Keratinocyte (primary cell): ENCODE data around the gene ETFB. TPM values are rescaled to one million over a fixed set of nuclear protein-coding genes. Genes with fewer than 3 reads are reported as not detected.

Source experiments
- DNase-seq: peaks from one replicate; pipeline ENCODE4 v3.0.0-alpha.2; 2011; ENCODE audit warnings: low read depth, missing footprints, low spot score
- FAIRE-seq: peaks from 2 replicates; lab custom pipeline; 2011; peaks lifted over from hg19 to GRCh38; lab: Jason Lieb, UNC
- H2AFZ ChIP-seq: 2 replicates; pipeline ENCODE4 v1.6.0; 2012; ENCODE audit warnings: low read length, control low read depth, inconsistent platforms; ENCODE audit not compliant: control insufficient read depth
- H3K27ac ChIP-seq: 2 replicates; pipeline ENCODE4 v1.5.1; 2011; ENCODE audit warnings: low read length; ENCODE audit not compliant: control insufficient read depth, insufficient read depth
- H3K27me3 ChIP-seq: 3 replicates; pipeline ENCODE4 v1.6.0; 2011; ENCODE audit warnings: low read length; ENCODE audit not compliant: control insufficient read depth, insufficient read depth; ENCODE audit errors: extremely low read depth
- H3K36me3 ChIP-seq, 2 experiments: 2 replicates in 1 of 2; 3 replicates in 1 of 2; pipeline ENCODE4 v1.5.1; 2011; ENCODE audit warnings: low read length in 2 of 2, mild to moderate bottlenecking in 1 of 2; ENCODE audit not compliant: control insufficient read depth in 2 of 2, insufficient read depth in 2 of 2; ENCODE audit errors: extremely low read depth in 1 of 2
- H3K4me1 ChIP-seq: 3 replicates; pipeline ENCODE4 v1.5.1; 2011; ENCODE audit warnings: low read length; ENCODE audit not compliant: control insufficient read depth, insufficient read depth; ENCODE audit errors: extremely low read depth
- H3K4me2 ChIP-seq: 3 replicates; pipeline ENCODE4 v1.6.0; 2011; ENCODE audit warnings: low read depth, low read length; ENCODE audit not compliant: control insufficient read depth, insufficient read depth; ENCODE audit errors: extremely low read depth
- H3K4me3 ChIP-seq, 3 experiments: fragments of 200-600 bp in 1 of 3; sonication (generic) in 1 of 3; 2 replicates in 2 of 3; 3 replicates in 1 of 3; pipeline ENCODE4 v1.5.1; 2011 to 2016; ENCODE audit warnings: low read length in 3 of 3, mild to moderate bottlenecking in 3 of 3, control low read depth in 2 of 3, inconsistent platforms in 1 of 3, low read depth in 1 of 3, mixed read lengths in 1 of 3, mixed run types in 1 of 3, moderate library complexity in 1 of 3; ENCODE audit not compliant: control insufficient read depth in 2 of 3, insufficient read depth in 2 of 3; ENCODE audit errors: extremely low read depth in 1 of 3
- H3K79me2 ChIP-seq: 2 replicates; pipeline ENCODE4 v1.6.0; 2012; ENCODE audit warnings: low read length; ENCODE audit not compliant: control insufficient read depth, insufficient read depth
- H3K9ac ChIP-seq: 3 replicates; pipeline ENCODE4 v1.6.0; 2011; ENCODE audit warnings: low read length; ENCODE audit not compliant: control insufficient read depth, insufficient read depth; ENCODE audit errors: extremely low read depth
- H3K9me1 ChIP-seq: 3 replicates; pipeline ENCODE4 v1.6.0; 2011; ENCODE audit warnings: low read length; ENCODE audit not compliant: control insufficient read depth, insufficient read depth; ENCODE audit errors: extremely low read depth
- H3K9me3 ChIP-seq: 2 replicates; pipeline ENCODE4 v1.5.1; 2012; ENCODE audit warnings: low read depth, low read length; ENCODE audit not compliant: control insufficient read depth
- H4K20me1 ChIP-seq: 3 replicates; pipeline ENCODE4 v1.6.0; 2011; ENCODE audit warnings: low read length; ENCODE audit not compliant: control insufficient read depth, insufficient read depth; ENCODE audit errors: extremely low read depth
- EZH2 ChIP-seq: IDR thresholded peaks from one replicate; pipeline ENCODE4 v1.6.1; 2012; ENCODE audit warnings: inconsistent platforms, mild to moderate bottlenecking, low read length, moderate library complexity
- dilution Hi-C: fragments of 300-500 bp; cut with MboI; formaldehyde crosslinking; loops from one replicate; pipeline ENCODE4 v1.7.0; 2020; ENCODE audit warnings: low sequenced_read_pairs; ENCODE audit not compliant: extremely low pct_ligation_motif_present
- polyA plus RNA-seq, 5 experiments: library from polyadenylated mRNA; depleted of rRNA in 3 of 5; stranded (reverse) in 3 of 5; stranded (forward) in 1 of 5; unstranded in 1 of 5; fragments of >200 nt; gene quantifications; 1 replicate in 1 of 5; 2 replicates in 3 of 5; 3 replicates in 1 of 5; pipeline versions ENCODE4 v1.2.1 to v1.2.3, GENCODE V29; 2011 to 2012; ENCODE audit warnings: missing spikeins in 2 of 5, low read depth in 1 of 5, low replicate concordance in 1 of 5
- TF ChIP-seq, protein P1 (sequence below), 3 experiments: IDR thresholded peaks in 1 of 3; conservative IDR thresholded peaks in 1 of 3; optimal IDR thresholded peaks in 1 of 3; 2 replicates in 2 of 3; 3 replicates in 1 of 3; pipeline versions ENCODE3 to v1.5.1; 2011; ENCODE audit warnings: low read length in 3 of 3, mild to moderate bottlenecking in 3 of 3, moderate library complexity in 2 of 3, control low read depth in 1 of 3, inconsistent platforms in 1 of 3; ENCODE audit not compliant: insufficient read depth in 2 of 3; ENCODE audit errors: extremely low read depth in 1 of 3

ETFB gene
- polyA plus RNA-seq, 1 donor (not counting 4 experiments of a cell fraction or from before 2014, with no cell fraction given): 95.2 TPM

DNA sequence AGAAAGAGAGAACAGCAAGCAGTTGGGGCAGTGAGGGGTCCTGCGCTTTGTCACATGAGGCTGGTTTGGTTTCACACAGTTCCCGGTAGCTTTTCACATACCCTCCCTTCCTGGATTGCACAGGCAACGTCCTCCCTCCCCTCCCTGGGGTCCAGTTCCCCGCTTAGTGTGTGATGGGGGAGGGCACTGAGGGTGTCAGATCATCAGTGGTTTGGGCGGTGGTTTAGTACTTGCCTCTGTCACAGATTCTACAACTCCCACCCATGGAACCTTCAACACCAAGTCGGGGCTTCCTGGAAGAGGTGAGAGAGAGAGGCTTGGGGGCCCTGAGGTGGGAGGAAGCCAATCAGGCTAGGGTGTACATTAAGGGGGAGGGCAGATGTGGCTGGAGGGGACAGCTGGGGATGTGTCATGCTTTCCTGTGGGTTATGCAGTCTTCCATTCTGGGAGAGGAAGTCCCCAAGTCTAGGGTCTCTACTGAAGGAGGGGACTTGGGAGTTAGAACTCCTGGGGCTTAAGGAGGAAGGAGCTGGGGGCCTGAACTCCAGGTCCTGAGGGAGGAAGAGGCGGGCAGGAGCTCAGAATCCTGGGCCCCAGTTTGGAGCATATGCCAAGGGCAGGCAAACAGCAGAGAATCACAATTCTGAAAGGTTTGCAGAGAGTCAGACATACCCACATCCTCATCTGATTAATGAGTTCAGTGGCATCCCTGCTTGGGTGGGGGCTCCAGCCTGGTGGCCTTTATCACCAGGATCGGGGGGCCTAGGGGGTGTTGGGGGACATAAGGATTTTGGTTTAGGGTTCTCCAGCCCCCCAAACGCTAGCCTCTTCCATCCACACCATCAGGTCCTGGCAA, 6.7 kb upstream of the ETFB start, which contains the start of gene NKG7:
NKG7 (minus strand) TSS at position 6 of the 856 bp plus-strand sequence. CDS start 119 bp downstream, outside the sequence.
- no peaks in the 10 kb centered on the region for H3K27me3 ChIP-seq
- no peak within 1 kb of the TSS for H3K9ac ChIP-seq
- DNase-seq (no peak), FAIRE-seq (no peak)
- no peaks in the 10 kb centered on the region for H3K4me1 ChIP-seq
- H3K79me2 ChIP-seq: no peaks in the 10 kb centered on the region
- H3K9me3 ChIP-seq: no peaks in the 10 kb centered on the region
- no peak within 1 kb of the TSS for H2AFZ ChIP-seq
- no peak within 1 kb of the TSS for H3K27ac ChIP-seq
- no peak within 1 kb of the TSS for H3K4me3 ChIP-seq
- H3K9me1 ChIP-seq: no peaks in the 10 kb centered on the region
- H3K36me3 ChIP-seq: no peaks in the 10 kb centered on the region
- TF ChIP-seq, protein P1, sequence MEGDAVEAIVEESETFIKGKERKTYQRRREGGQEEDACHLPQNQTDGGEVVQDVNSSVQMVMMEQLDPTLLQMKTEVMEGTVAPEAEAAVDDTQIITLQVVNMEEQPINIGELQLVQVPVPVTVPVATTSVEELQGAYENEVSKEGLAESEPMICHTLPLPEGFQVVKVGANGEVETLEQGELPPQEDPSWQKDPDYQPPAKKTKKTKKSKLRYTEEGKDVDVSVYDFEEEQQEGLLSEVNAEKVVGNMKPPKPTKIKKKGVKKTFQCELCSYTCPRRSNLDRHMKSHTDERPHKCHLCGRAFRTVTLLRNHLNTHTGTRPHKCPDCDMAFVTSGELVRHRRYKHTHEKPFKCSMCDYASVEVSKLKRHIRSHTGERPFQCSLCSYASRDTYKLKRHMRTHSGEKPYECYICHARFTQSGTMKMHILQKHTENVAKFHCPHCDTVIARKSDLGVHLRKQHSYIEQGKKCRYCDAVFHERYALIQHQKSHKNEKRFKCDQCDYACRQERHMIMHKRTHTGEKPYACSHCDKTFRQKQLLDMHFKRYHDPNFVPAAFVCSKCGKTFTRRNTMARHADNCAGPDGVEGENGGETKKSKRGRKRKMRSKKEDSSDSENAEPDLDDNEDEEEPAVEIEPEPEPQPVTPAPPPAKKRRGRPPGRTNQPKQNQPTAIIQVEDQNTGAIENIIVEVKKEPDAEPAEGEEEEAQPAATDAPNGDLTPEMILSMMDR (optimal IDR thresholded peaks at IDR 0.05 in 1 of 3, IDR thresholded peaks at IDR 0.05 in 1 of 3, conservative IDR thresholded peaks at IDR 0.05 in 1 of 3; ENCODE audit: extremely low read depth in 1 of 3, insufficient read depth in 2 of 3, low read length in 3 of 3): no peak
- TF ChIP-seq EZH2: no peak
- no peak within 1 kb of the TSS for H3K4me2 ChIP-seq
- no peaks in the 10 kb centered on the region for H4K20me1 ChIP-seq
- dilution Hi-C loops: no loop called here

DNA sequence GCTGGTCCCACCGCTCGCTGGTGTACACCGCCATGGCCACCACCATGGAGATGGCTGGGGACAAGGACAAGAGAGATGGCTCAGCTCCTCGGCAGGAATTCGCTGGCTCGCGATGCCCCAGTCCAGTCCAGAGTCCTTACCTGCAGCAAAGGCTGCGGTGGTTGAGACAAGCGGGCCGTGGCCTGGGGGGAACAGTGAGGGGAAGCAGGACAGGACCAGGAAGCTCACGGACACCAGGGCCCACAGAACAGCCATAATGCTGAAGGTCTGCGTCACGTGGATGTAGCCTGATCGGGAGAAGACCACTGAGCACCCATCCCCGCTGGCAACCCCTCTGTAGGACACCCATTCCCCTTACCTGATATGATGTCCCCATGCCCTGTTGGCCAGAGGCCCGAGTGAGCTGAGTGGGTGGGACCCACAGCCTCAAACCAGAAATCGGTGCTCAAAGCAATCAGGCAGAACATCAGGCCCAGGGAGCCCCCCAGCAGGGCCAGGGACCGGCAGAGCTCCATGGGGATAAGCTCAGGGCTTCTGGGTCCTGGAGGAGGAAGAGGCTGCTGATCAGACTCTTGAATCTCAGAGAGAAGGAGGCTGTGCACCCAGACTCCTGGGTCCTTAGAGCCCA, 5.9 kb upstream of the ETFB start:
- Histone ChIP-seq H3K4me1 (no peaks in the 10 kb centered on the region), H3K9me3 (no peaks in the 10 kb centered on the region), H3K9me1 (no peaks in the 10 kb centered on the region), H3K9ac (no peak overlapping the region), H3K36me3 (no peaks in the 10 kb centered on the region), H3K27ac (no peak overlapping the region), H4K20me1 (no peaks in the 10 kb centered on the region), H3K27me3 (no peaks in the 10 kb centered on the region), H3K79me2 (no peaks in the 10 kb centered on the region), H2AFZ (no peak overlapping the region), H3K4me3 (no peak overlapping the region), H3K4me2 (no peak overlapping the region)
- dilution Hi-C loops: no loop called here
- no peak for FAIRE-seq
- TF ChIP-seq, protein P1 (optimal IDR thresholded peaks at IDR 0.05 in 1 of 3, IDR thresholded peaks at IDR 0.05 in 1 of 3, conservative IDR thresholded peaks at IDR 0.05 in 1 of 3; ENCODE audit: extremely low read depth in 1 of 3, insufficient read depth in 2 of 3, low read length in 3 of 3): no peak
- no peak for TF ChIP-seq EZH2
- DNase-seq: no peak
